ENCODE data around the gene YBEY.
A peak's percentile ranks its signal among the peaks of the same experiment; 100 is the strongest.
"Not testable (repeated sequence)": the region's sequence is repeated elsewhere in the genome, so short reads cannot be mapped to it uniquely, and the experiment has no call there.

The YBEY gene

GRCh38 chr21:46304955-46305354, 18.8 kb downstream of the YBEY start:
- DNase-seq (ENCODE audit: low read depth), result no peak

- DNase-seq (ENCODE audit: low read depth), result peak; percentile 28
Observed at GRCh38 chr21:46307625-46308024, 21.5 kb downstream of the YBEY start.

DNA sequence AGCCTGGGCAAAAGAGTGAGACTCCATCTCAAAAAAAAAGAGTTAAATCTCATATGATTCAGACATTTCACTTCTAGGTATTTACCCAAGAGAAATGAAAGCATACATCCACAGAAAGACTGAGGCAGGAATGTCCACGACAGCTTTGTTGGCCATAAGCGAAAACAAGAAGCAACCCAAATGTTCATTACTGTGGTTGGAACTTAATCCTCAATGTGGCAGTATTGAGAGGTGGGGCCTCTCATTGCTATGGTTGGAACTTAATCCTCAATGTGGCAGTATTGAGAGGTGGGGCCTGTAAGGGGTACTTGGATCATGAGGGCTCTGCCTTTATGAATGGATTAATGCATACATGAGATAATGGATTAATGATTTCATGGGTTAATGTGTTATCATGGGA, 22.3 kb downstream of the YBEY start:
- no peak for DNase-seq (ENCODE audit: low read depth)

- DNase-seq (ENCODE audit: low read depth), result not testable (repeated sequence)
Observed at GRCh38 chr21:46310260-46310659, 24.1 kb downstream of the YBEY start.

DNA sequence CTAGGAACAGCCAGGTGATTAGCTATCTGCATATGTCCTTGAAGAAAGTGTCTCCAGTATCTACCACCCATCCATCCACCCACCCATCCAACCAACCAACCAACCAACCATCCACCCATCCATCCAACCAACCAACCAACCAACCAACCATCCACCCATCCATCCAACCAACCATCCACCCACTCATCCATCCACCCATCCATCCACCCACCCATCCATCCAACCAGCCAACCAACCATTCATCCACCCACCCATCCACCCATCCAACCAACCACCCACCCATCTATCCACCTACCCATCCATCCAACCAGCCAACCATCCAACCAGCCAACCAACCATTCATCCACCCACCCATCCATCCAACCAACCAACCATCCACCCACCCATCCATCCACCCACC, 25.4 kb downstream of the YBEY start:
- no peak for DNase-seq (ENCODE audit: low read depth)

GRCh38 chr21:46312949-46313348, 26.8 kb downstream of the YBEY start:
- no peak for DNase-seq (ENCODE audit: low read depth)

- no peak for DNase-seq (ENCODE audit: low read depth)
Observed at GRCh38 chr21:46314441-46315020, 28.4 kb downstream of the YBEY start.

DNA sequence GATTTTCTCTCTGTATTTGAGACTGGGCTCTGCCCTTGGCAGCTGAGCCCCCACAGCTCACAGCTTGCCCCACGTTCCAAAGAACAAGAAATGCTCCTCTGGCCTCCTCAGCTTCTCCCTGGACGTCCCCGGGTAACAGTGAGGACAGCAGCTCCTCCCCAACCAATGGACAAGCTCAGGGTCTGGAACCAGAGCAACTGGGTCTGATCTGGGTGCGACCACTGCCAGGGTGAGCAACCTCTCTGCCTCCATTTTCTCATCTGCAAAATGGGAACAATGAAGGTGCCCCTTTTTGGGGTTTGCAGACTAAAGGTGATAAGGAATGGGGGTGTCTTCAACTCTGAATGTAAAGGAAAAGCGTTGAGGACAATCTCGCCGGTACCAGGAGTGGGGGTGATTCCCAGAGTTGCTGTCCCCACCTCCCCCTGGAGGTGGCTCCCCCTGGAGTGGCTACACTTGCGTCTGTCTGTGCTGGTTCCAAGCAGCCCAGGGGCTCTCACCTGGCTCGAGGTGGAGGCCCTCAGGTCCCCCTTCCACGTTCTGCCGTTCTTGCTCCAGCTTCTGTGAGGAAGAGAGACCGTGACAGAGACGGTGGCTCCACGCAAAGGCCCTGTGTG, 30.7 kb downstream of the YBEY start:
- DNase-seq (ENCODE audit: low read depth), result no peak

- no peak for DNase-seq (ENCODE audit: low read depth)
Observed at GRCh38 chr21:46317710-46318463, 31.7 kb downstream of the YBEY start.

DNA sequence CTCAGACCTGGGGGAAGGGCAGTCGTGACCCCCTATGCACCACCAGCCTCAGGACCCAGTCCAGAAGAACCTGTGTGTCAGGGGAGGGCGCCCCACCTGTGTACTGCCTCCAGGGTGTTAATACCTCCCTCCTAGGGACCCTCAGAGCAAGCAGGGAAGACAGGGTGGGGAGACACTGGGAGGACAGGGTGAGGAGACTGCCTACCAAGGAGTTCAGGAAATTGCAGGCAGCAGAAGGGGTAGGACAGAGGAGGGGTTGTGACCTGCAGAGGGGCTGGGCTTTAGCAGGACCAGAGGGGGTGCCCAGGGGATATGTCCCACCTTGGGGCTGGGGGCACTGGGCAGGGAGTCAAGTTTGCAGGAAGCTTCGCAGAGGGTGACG, 32.3 kb downstream of the YBEY start:
- DNase-seq (ENCODE audit: low read depth), result no peak

- DNase-seq (ENCODE audit: low read depth), result no peak
Observed at GRCh38 chr21:46319186-46319585, 33.0 kb downstream of the YBEY start.

DNA sequence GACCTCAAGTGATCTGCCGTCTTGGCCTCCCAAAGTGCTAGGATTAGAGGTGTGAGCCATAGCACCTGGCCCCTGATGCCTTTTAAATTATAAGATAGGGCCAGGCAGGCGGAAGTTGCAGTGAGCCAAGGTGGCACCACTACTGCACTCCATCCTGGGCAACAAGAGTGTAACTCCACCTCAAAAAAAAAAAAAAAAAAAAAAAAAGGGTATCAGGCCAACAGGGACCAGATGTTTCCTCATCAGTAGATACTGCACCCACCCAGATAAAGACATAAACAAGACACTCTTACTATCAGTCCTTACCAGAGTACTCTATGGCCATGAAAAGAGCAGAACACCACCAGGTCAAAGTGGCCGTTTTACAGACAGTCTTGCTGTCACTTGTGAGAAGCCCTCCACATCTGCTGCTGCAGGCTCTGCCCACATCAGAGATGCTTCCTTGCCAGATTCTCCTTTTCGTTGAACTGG, 34.2 kb downstream of the YBEY start:
- no peak for DNase-seq (ENCODE audit: low read depth)

DNA sequence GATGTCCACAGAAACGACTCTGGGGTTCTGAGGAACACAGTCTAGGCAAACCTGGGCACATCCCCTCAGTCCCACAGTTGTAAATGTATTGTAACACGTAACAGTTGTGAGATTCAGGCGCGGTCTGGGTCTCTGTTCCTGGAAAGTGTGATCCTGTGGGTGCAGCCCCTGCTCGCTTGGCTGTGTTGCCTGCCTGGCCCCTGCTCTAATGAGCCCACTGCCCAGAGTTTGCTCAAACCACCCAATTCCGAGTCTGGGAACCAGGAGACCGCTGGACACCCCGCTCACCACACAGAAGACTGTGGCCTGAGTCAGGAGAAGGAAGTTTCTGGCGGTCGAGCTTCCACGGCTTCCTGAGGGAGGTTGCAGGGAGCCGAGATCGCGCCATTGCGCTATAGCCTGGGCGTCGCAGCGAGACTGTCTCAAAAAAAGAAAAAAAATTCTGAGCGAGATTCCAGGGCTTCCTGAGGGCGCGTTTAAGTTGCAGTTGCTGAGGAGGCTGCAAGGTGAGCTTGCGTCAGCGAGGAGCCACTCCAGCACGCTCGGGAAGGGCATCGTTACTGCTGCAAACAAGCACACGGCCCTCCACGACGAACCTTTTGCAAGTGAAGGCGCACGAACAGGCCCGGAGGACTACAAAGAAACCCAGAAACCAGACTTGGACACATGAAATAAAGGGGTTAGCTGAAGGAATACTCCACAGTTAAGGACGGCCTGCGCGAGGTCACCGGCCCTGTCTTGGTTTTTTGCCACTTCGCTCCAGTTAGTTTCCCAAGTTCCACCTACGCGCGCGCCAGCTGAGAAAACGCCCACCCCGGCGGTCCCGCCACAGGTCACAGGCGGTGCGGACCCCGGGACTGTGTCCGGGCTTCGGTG, 36.4 kb downstream of the YBEY start:
- DNase-seq (ENCODE audit: low read depth), result peak; percentile 33

GRCh38 chr21:46323227-46323709, 37.1 kb downstream of the YBEY start:
- no peak for DNase-seq (ENCODE audit: low read depth)

- DNase-seq (ENCODE audit: low read depth), result peak; percentile 96
Observed at GRCh38 chr21:46323710-46324389, 37.7 kb downstream of the YBEY start, which contains the start of the genes C21orf58 and PCNT. Gene C21orf58, minus strand, starts transcription at chr21:46323870. Its CDS starts 1,132 bp downstream, at chr21:46322738. Gene PCNT, plus strand, starts transcription at chr21:46324156. Its CDS starts 73 bp downstream, at chr21:46324229.

GRCh38 chr21:46324390-46325072, 38.4 kb downstream of the YBEY start:
- DNase-seq (ENCODE audit: low read depth), result peak; percentile 58

- DNase-seq (ENCODE audit: low read depth), result peak; percentile 37
Observed at GRCh38 chr21:46325073-46325912, 39.2 kb downstream of the YBEY start.

GRCh38 chr21:46326110-46326703, 40.1 kb downstream of the YBEY start:
- DNase-seq (ENCODE audit: low read depth), result no peak

- no peak for DNase-seq (ENCODE audit: low read depth)
Observed at GRCh38 chr21:46327711-46328110, 41.6 kb downstream of the YBEY start.
